Calu3 (cell line): Measurements from ENCODE around the gene MAP6. TPM values are rescaled to one million over a fixed set of nuclear protein-coding genes. Genes with fewer than 3 reads are reported as not detected.

ENCODE experiments used
- BruUV-seq: library from RNA; stranded (reverse); fragments of 400-500 nt; replicated peaks from 2 replicates; lab custom pipeline; 2021; lab: Mats Ljungman, UMichigan
- CTCF ChIA-PET: fragments of 300-600 bp; sonication (Branson Sonifier 250); formaldehyde crosslinking; loops from one replicate; lab custom pipeline; 2022; ENCODE audit warnings: antibody characterized with exemption; lab: Charles Lee
- DNase-seq: peaks from one replicate; pipeline ENCODE4 v3.0.0; 2022
- H3K27ac Mint-ChIP-seq: one replicate; pipeline ENCODE4 v1.8.0; 2022; ENCODE audit warnings: mixed read lengths; ENCODE audit not compliant: unreplicated experiment
- H3K27me3 Mint-ChIP-seq: one replicate; pipeline ENCODE4 v1.8.0; 2022; ENCODE audit warnings: mixed read lengths; ENCODE audit not compliant: unreplicated experiment
- H3K36me3 Mint-ChIP-seq: one replicate; pipeline ENCODE4 v1.8.0; 2022; ENCODE audit warnings: mild to moderate bottlenecking, moderate library complexity, mixed read lengths; ENCODE audit not compliant: insufficient read depth, unreplicated experiment
- H3K4me1 Mint-ChIP-seq: one replicate; pipeline ENCODE4 v1.8.0; 2022; ENCODE audit warnings: mild to moderate bottlenecking, low read depth, mixed read lengths; ENCODE audit not compliant: unreplicated experiment
- H3K4me3 Mint-ChIP-seq: one replicate; pipeline ENCODE4 v1.8.0; 2022; ENCODE audit warnings: mild to moderate bottlenecking, low read depth, moderate library complexity, mixed read lengths; ENCODE audit not compliant: unreplicated experiment
- H3K9me3 Mint-ChIP-seq: one replicate; pipeline ENCODE4 v1.8.0; 2022; ENCODE audit warnings: low read depth, mixed read lengths; ENCODE audit not compliant: unreplicated experiment
- intact Hi-C: fragments of 100-400 bp; cut with micrococcal nuclease; formaldehyde crosslinking; loops from one replicate; pipeline ENCODE4 v1.10.0; 2022; ENCODE audit not compliant: unreplicated experiment
- total RNA-seq: library from RNA; stranded (reverse); gene quantifications from 2 replicates; pipeline ENCODE4 v1.2.3, GENCODE V29; 2022
- TF ChIP-seq, protein P1 (sequence below): fragments of 200-600 bp; IDR thresholded peaks from one replicate; pipeline ENCODE4 v1.8.0; 2022; ENCODE audit warnings: antibody characterized with exemption; ENCODE audit not compliant: unreplicated experiment

Gene MAP6
- total RNA-seq, 1 experiment from 2014 or later, result not detected

DNA sequence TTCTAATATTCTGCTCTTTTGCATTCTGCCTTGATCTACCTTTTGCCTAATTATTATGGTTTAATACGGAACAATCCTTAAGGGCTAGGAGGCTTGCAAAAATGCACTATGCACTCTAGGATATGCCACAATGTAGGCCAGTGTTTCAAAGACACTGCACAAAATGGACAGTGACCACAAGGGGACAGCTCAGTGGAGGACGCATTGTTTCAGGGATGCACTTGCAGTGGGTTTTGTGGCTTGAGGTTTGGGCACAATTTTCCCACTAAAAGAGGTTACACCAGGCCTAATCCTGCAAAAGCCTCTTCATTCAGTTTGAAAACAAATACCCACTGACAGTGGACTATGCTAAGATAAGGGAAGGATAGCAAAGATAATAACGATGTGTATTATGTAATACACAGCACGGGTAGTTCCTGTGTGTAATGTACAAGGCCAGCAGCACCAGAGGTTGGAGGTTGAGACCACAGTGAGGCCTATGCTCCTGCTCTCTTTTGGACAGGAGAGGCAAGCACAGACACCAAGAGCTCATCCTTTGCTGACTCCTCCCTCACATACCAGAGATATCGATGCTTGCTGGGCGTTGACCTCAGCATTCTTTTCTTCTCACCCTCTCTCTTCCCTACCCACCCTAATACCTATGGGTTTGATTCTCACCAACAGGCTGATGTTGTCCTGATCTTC lies 12.7 kb downstream of the MAP6 start:
- no peak for DNase-seq

DNA sequence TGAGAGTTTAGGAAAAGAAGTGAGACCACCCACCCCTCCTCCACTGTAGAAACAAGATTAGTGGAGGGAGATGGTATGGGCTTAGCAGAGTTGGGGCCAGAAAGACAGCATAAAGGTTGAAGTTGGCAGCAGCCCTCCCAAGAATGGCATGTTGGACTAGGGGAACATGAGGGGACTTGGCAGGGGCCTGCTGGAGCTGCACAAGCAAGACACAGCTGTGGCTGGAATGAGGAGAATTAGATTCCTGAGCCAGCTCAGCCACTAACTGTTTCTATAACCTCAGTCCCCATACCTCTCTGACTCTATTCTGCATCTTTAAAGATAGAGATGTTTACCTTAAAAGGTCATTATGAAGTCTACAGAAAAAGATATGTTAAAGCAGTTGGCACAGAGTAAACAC lies 13.2 kb downstream of the MAP6 start:
- Mint-ChIP-seq H3K4me3 (no peak overlapping the region), H3K27ac (no peak overlapping the region), H3K9me3 (no peaks in the 10 kb centered on the region), H3K27me3 (peaks cover 82% of the 10 kb centered on the region), H3K4me1 (peaks cover 6% of the 10 kb centered on the region), H3K36me3 (no peaks in the 10 kb centered on the region)
- TF ChIP-seq, protein P1, sequence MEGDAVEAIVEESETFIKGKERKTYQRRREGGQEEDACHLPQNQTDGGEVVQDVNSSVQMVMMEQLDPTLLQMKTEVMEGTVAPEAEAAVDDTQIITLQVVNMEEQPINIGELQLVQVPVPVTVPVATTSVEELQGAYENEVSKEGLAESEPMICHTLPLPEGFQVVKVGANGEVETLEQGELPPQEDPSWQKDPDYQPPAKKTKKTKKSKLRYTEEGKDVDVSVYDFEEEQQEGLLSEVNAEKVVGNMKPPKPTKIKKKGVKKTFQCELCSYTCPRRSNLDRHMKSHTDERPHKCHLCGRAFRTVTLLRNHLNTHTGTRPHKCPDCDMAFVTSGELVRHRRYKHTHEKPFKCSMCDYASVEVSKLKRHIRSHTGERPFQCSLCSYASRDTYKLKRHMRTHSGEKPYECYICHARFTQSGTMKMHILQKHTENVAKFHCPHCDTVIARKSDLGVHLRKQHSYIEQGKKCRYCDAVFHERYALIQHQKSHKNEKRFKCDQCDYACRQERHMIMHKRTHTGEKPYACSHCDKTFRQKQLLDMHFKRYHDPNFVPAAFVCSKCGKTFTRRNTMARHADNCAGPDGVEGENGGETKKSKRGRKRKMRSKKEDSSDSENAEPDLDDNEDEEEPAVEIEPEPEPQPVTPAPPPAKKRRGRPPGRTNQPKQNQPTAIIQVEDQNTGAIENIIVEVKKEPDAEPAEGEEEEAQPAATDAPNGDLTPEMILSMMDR, result no peak
- no TSS peak for BruUV-seq
- CTCF ChIA-PET, result no interaction called here
- intact Hi-C loops, result no loop called here
- DNase-seq, result no peak

More for the DNA sequence above, 12.7 kb downstream of the MAP6 start:
- Mint-ChIP-seq H3K27me3 (peaks cover 80% of the 10 kb centered on the region), H3K4me1 (peaks cover 6% of the 10 kb centered on the region), H3K9me3 (no peaks in the 10 kb centered on the region), H3K27ac (no peak overlapping the region), H3K4me3 (no peak overlapping the region), H3K36me3 (no peaks in the 10 kb centered on the region)
- intact Hi-C loops, result no loop called here
- TF ChIP-seq, protein P1, result no peak
- CTCF ChIA-PET, result no interaction called here
- no TSS peak for BruUV-seq

DNA sequence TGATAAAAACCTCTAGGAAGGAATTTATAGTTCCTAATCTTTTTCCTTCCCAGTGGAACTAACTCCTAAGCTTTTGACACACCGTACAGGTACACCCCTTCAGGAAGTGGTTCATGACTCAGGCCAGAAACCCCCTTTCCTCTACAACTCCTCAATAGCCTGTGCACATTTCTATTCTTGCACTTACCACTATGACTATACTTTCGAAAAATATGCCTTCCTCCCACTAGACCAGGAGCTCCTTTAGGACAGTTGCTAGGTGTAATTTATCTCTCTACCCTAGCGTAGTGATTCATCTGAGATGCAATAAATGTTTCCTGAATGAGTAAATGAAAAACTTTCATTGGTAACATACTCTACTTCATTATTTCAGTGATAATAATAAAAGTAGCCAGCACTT lies 14.5 kb downstream of the MAP6 start:
- Mint-ChIP-seq H3K4me1 (peaks cover 6% of the 10 kb centered on the region), H3K27me3 (peaks cover 73% of the 10 kb centered on the region), H3K36me3 (no peaks in the 10 kb centered on the region), H3K4me3 (no peak overlapping the region), H3K9me3 (no peaks in the 10 kb centered on the region), H3K27ac (no peak overlapping the region)
- CTCF ChIA-PET, result no interaction called here
- BruUV-seq, result no TSS peak
- intact Hi-C loops, result no loop called here
- no peak for DNase-seq
- TF ChIP-seq, protein P1, result no peak

GRCh38 chr11:75653532-75653931 lies 15.3 kb downstream of the MAP6 start:
- intact Hi-C loops, result no loop called here
- H3K4me3 Mint-ChIP-seq, result no peak overlapping the region
- peaks cover 6% of the 10 kb centered on the region for H3K4me1 Mint-ChIP-seq
- DNase-seq, result no peak
- H3K27me3 Mint-ChIP-seq, result peaks cover 66% of the 10 kb centered on the region
- no peaks in the 10 kb centered on the region for H3K9me3 Mint-ChIP-seq
- CTCF ChIA-PET, result interaction anchor here (0.5 kb wide), 1 partner anchor 1146 kb away, joined by 6 read pairs; no protein-coding TSS in a partner anchor
- H3K36me3 Mint-ChIP-seq, result no peaks in the 10 kb centered on the region
- H3K27ac Mint-ChIP-seq, result no peak overlapping the region
- no TSS peak for BruUV-seq
- TF ChIP-seq, protein P1, result no peak
